ENCODE measurements around the gene RNASEL.

RNASEL gene

GRCh38 chr1:182614796-182615454 lies 25.9 kb upstream of the RNASEL start:
- peak overlapping the region; percentile 52 for H3K4me3 ChIP-seq (replicated peaks; ENCODE audit: low read depth, low read length)
- peak; percentile 85 for DNase-seq (ENCODE audit: low read depth)
- TF ChIP-seq CTCF (IDR thresholded peaks at IDR 0.05; ENCODE audit: low read length, missing control alignments) = no peak

GRCh38 chr1:182611787-182612186 lies 22.7 kb upstream of the RNASEL start:
- DNase-seq (ENCODE audit: low read depth) = no peak
- no peak for TF ChIP-seq CTCF (IDR thresholded peaks at IDR 0.05; ENCODE audit: low read length, missing control alignments)
- no peak overlapping the region for H3K4me3 ChIP-seq (replicated peaks; ENCODE audit: low read depth, low read length)

GRCh38 chr1:182611326-182611725 lies 22.3 kb upstream of the RNASEL start:
- no peak overlapping the region for H3K4me3 ChIP-seq (replicated peaks; ENCODE audit: low read depth, low read length)
- no peak for TF ChIP-seq CTCF (IDR thresholded peaks at IDR 0.05; ENCODE audit: low read length, missing control alignments)
- no peak for DNase-seq (ENCODE audit: low read depth)

GRCh38 chr1:182610606-182611194 lies 21.6 kb upstream of the RNASEL start:
- no peak for TF ChIP-seq CTCF (IDR thresholded peaks at IDR 0.05; ENCODE audit: low read length, missing control alignments)
- DNase-seq (ENCODE audit: low read depth) = no peak
- H3K4me3 ChIP-seq (replicated peaks; ENCODE audit: low read depth, low read length) = no peak overlapping the region

- no peak overlapping the region for H3K4me3 ChIP-seq (replicated peaks; ENCODE audit: low read depth, low read length)
- DNase-seq (ENCODE audit: low read depth) = peak; percentile 62
- TF ChIP-seq CTCF (IDR thresholded peaks at IDR 0.05; ENCODE audit: low read length, missing control alignments) = no peak
These were observed 20.0 kb upstream of the RNASEL start for GRCh38 chr1:182608845-182609610.

- no peak for TF ChIP-seq CTCF (IDR thresholded peaks at IDR 0.05; ENCODE audit: low read length, missing control alignments)
- H3K4me3 ChIP-seq (replicated peaks; ENCODE audit: low read depth, low read length) = no peak overlapping the region
- no peak for DNase-seq (ENCODE audit: low read depth)
These were observed 19.2 kb upstream of the RNASEL start for GRCh38 chr1:182608236-182608635.
